Measurements from ENCODE around the gene MGMT. TPM values are rescaled to one million over a fixed set of nuclear protein-coding genes. Genes with fewer than 3 reads are reported as not detected.

MGMT gene
- total and polyA plus RNA-seq, 2 of the 4 experiments (the other 2 are of a cell fraction) = 11.5 to 17.8 TPM

GRCh38 chr10:129727071-129727470, 260.0 kb downstream of the MGMT start:
- Histone ChIP-seq H4K20me1 (ENCODE audit: insufficient read depth, low read length) (no peaks in the 10 kb centered on the region), H2AK9ac (replicated peaks; ENCODE audit: low read depth, low read length, poor library complexity) (no peak overlapping the region), H3K4me3 (ENCODE audit: insufficient read depth, low read depth, low read length) (no peak overlapping the region), H4K8ac (ENCODE audit: low read depth in 2 of 2, low read length in 2 of 2) (no peak overlapping the region), H3K23ac (ENCODE audit: low read depth, low read length) (no peak overlapping the region), H3K27ac (ENCODE audit: insufficient read depth, low read length) (no peak overlapping the region), H3K56ac (ENCODE audit: extremely low read depth, insufficient read depth, low read length) (no peak overlapping the region), H3K79me1 (ENCODE audit: low read depth in 1 of 2, low read length in 2 of 2) (no peaks in the 10 kb centered on the region), H3K18ac (ENCODE audit: low read depth, low read length) (no peak overlapping the region), H2BK5ac (ENCODE audit: low read depth, low read length, poor library complexity, severe bottlenecking) (no peak overlapping the region), H3K4ac (ENCODE audit: low read depth, low read length) (no peak overlapping the region), H4K91ac (ENCODE audit: insufficient read depth, low read depth, low read length) (no peak overlapping the region), H2AK5ac (ENCODE audit: low read depth, low read length) (no peak overlapping the region), H3K36me3 (ENCODE audit: control insufficient read depth, insufficient read depth, low read length) (no peaks in the 10 kb centered on the region), H4K5ac (ENCODE audit: low read depth, low read length) (no peak overlapping the region), H3K27me3 (ENCODE audit: control insufficient read depth, insufficient read depth, low read length) (no peaks in the 10 kb centered on the region), H2BK20ac (ENCODE audit: low read depth, low read length) (no peak overlapping the region), H3K4me1 (ENCODE audit: control insufficient read depth, insufficient read depth, low read length) (no peaks in the 10 kb centered on the region), H2BK15ac (ENCODE audit: low read depth, low read length) (no peak overlapping the region), H3K14ac (replicated peaks; ENCODE audit: low read depth, low read length) (no peak overlapping the region), H3K4me2 (ENCODE audit: low read depth, low read length) (no peak overlapping the region), H3K9me3 (ENCODE audit: control insufficient read depth, insufficient read depth, low read length) (peaks cover 19% of the 10 kb centered on the region), H2BK120ac (ENCODE audit: low read depth, low read length) (no peak overlapping the region), H3K9ac (ENCODE audit: low read depth, low read length) (no peak overlapping the region), H3K9me1 (ENCODE audit: insufficient read depth, low read length) (no peaks in the 10 kb centered on the region), H2AFZ (replicated peaks; ENCODE audit: low read length, poor library complexity) (no peak overlapping the region)
- intact Hi-C loops (cut with micrococcal nuclease) (no loop called here), in situ Hi-C loops (cut with MboI; ENCODE audit: low sequenced_read_pairs) (no loop called here), dilution Hi-C loops (cut with HindIII; ENCODE audit: low sequenced_read_pairs, unreplicated experiment) (no loop called here)
- ChIA-PET POLR2A (ENCODE audit: unreplicated experiment) (no interaction called here), CTCF (no interaction called here)
- DNase-seq (no peak), ATAC-seq (ENCODE audit: low read depth) (no peak)
- TF ChIP-seq CTCF (conservative IDR thresholded peaks at IDR 0.05; ENCODE audit: low read depth, low read length) (no peak), CHD1 (IDR thresholded peaks at IDR 0.05; ENCODE audit: low read depth, low read length) (no peak), RCOR1 (IDR thresholded peaks at IDR 0.05; ENCODE audit: insufficient replicate concordance, low read length) (no peak), BHLHE40 (IDR thresholded peaks at IDR 0.05; ENCODE audit: low read depth, low read length) (no peak), ELK1 (IDR thresholded peaks at IDR 0.05; ENCODE audit: borderline replicate concordance, low read depth, low read length) (no peak), MAFK (IDR thresholded peaks at IDR 0.05; ENCODE audit: low read depth, low read length) (no peak), FOS (IDR thresholded peaks at IDR 0.05; ENCODE audit: low read depth, low read length) (no peak), USF2 (IDR thresholded peaks at IDR 0.05; ENCODE audit: low read depth, low read length) (no peak), NFE2L2 (IDR thresholded peaks at IDR 0.05; ENCODE audit: low read depth, low read length) (no peak), MXI1 (IDR thresholded peaks at IDR 0.05; ENCODE audit: borderline replicate concordance, low read depth, low read length) (no peak)
- WGBS, 2 experiments (ENCODE audit: extremely low coverage in 2 of 2, insufficient read length in 1 of 2) = 90% methylated on average over 2 of the region's 6 CpGs; no CpG with 5 or more reads in 1 of the 2 experiments
- no TSS peak for BruUV-seq (replicated peaks)

Data from IMR-90 (cell line).